GM12873 (cell line): ENCODE measurements around the gene PRKG1.

ENCODE experiments used
- CTCF ChIP-seq: IDR thresholded peaks from 2 replicates; pipeline ENCODE4 v1.5.1; 2012; ENCODE audit warnings: low read depth, mild to moderate bottlenecking, moderate library complexity, low read length, control low read depth; ENCODE audit not compliant: insufficient read depth; ENCODE audit errors: missing control alignments

PRKG1 gene

DNA sequence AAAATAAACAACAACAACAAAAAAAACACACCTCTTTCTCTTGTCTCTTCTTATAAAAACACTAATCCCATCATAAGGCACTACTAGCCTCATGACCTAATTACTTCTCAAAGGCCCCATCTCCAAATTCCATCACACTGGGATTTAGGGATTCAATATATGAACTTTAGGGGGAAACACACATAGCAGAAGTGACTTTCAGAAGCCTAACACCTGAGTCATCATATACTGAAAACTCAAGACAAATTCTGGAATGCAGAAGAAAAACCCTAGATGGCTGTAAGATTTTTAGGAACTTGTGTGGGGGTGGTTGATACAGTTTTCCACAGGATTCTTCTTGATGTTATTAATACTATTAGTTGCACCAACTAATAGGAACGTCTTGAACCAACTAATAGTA, 658.8 kb downstream of the PRKG1 start:
- no peak for TF ChIP-seq CTCF

DNA sequence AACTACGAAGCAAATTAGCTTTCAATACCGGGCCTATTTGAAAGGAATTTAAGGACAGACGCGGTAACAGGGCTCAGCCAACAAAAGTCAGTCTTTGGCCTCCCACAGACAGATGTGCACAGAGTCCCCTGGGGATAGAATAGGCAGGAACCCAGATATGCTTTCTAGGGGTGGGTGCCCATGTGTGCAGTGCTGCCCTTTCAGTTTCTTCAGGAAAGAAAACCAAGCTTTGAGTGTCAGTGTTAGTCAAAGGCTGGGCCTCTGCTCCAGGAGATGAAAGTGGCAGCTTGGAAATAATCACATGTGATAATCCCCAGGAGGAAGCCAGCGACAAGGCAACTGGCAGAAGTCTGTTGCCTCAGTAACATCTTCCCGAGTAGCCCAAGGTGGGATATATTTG, 668.9 kb downstream of the PRKG1 start:
- TF ChIP-seq CTCF, result no peak

DNA sequence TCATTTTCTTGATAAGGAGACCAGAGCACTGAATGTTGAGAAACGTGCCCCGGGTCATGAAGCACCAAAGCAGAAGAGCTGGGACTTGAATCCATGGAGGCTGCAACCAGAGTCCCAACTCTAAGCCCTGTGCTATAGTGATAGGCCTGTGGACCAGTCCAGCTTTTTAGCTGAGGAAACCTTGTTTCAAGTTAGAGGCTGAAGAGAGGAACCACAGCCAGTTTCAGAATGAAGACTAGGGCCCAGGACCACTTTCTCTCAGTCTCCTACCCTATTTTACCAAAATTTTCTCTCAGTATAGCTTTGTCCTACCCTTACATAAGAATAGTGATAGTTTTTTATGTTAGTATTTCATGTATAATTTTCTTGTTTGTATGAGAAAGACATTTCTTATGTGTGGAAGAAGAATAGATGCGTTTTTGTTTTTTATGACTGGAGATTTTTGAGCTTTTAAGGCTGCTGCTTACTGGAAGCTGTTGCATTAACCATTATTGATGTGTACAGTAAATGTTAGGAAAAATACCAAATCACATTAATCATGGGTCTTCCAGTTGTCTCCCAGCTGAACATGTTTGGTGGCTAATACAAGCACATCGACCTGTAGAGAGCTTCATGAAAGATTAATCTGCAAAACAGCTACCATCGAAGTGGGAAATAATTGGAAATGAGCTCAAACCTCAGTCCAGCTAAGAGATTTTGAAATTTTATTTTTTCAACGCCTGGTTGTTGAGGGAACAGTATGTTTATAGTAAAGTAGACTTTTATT, 670.1 kb downstream of the PRKG1 start:
- TF ChIP-seq CTCF, result no peak

DNA sequence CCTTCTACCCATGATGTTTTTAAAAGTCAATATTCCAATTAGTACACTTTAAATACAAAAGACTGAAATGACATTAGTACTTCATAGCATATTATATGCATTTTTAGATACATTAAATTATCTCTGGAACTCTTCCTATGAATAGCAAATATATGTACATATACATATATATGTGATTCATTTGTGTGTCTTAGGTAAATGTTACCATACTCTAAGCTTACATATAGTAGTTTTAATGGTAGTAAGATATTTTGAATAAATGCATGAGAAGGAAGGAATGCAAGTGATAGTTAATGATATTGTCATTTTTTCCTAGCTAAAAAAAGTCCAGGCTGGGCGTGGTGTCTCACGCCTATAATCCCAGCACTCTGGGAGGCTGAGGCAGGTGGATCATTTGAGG, 671.1 kb downstream of the PRKG1 start:
- TF ChIP-seq CTCF, result no peak

- no peak for TF ChIP-seq CTCF
Observed at GRCh38 chr10:51747216-51747615, 672.9 kb downstream of the PRKG1 start.

DNA sequence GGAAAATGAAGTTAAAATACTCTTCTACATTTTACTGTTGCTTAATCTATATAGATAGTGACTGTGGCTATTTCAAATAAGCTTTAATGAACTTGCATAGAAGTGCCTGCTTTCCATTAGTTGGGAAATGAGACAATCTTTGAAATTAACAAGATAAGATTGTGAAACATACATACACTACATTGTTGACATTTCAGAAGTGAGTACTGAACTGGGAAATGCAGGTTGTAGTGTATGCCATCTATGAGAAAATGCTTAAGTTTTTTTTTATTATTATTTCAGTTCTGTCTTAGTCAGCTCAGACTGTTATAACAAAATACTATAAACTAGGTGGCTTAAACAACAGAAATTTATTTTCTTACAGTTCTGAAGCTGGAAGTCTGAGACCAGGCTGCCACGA, 674.7 kb downstream of the PRKG1 start:
- no peak for TF ChIP-seq CTCF

GRCh38 chr10:51758366-51758765, 684.1 kb downstream of the PRKG1 start:
- TF ChIP-seq CTCF, result no peak
